H9 (cell line): ENCODE data around the gene RND1. TPM values are rescaled to one million over a fixed set of nuclear protein-coding genes. Genes with fewer than 3 reads are reported as not detected.

Experiments
- DNase-seq: peaks from one replicate; pipeline ENCODE4 v3.0.0-alpha.2; 2017
- H2AFZ ChIP-seq: one replicate; pipeline ENCODE4 v1.6.1; 2013; ENCODE audit warnings: mild to moderate bottlenecking, low read length, control low read depth, moderate library complexity
- H2AK5ac ChIP-seq: 2 replicates; pipeline ENCODE4 v1.6.1; 2013; ENCODE audit warnings: low read length, control low read depth, mixed read lengths; ENCODE audit not compliant: insufficient read length
- H2BK120ac ChIP-seq: one replicate; pipeline ENCODE4 v1.6.1; 2013; ENCODE audit warnings: low read depth, mild to moderate bottlenecking, low read length, control low read depth, inconsistent platforms; ENCODE audit not compliant: poor library complexity, severe bottlenecking
- H2BK12ac ChIP-seq: 2 replicates; pipeline ENCODE4 v1.6.1; 2013; ENCODE audit warnings: low read length, control low read depth, mixed read lengths, low read depth; ENCODE audit not compliant: insufficient read length
- H2BK15ac ChIP-seq: 2 replicates; pipeline ENCODE4 v1.6.1; 2013; ENCODE audit warnings: low read depth, low read length, control low read depth
- H2BK20ac ChIP-seq: one replicate; pipeline ENCODE4 v1.6.1; 2013; ENCODE audit warnings: low read depth, mild to moderate bottlenecking, low read length, control low read depth, inconsistent platforms; ENCODE audit not compliant: poor library complexity, severe bottlenecking
- H2BK5ac ChIP-seq: 2 replicates; pipeline ENCODE4 v1.6.1; 2013; ENCODE audit warnings: low read length, control low read depth, mixed read lengths; ENCODE audit not compliant: insufficient read length
- H3K14ac ChIP-seq: 2 replicates; pipeline ENCODE4 v1.6.1; 2013; ENCODE audit warnings: low read length, control low read depth; ENCODE audit not compliant: insufficient read depth
- H3K18ac ChIP-seq: 2 replicates; pipeline ENCODE4 v1.6.1; 2013; ENCODE audit warnings: low read depth, mild to moderate bottlenecking, mixed read lengths, low read length, control low read depth; ENCODE audit not compliant: insufficient read length
- H3K23ac ChIP-seq: 2 replicates; pipeline ENCODE4 v1.6.1; 2013; ENCODE audit warnings: low read length, control low read depth, mixed read lengths, low read depth; ENCODE audit not compliant: insufficient read length
- H3K23me2 ChIP-seq: 2 replicates; pipeline ENCODE4 v1.6.1; 2013; ENCODE audit warnings: low read depth, mild to moderate bottlenecking, mixed read lengths, low read length, control low read depth; ENCODE audit not compliant: insufficient read length, poor library complexity, severe bottlenecking
- H3K27ac ChIP-seq: 2 replicates; pipeline ENCODE4 v1.5.1; 2013; ENCODE audit warnings: low read length, control low read depth, mixed read lengths, low read depth; ENCODE audit not compliant: insufficient read length
- H3K27me3 ChIP-seq: 2 replicates; pipeline ENCODE4 v1.6.1; 2013; ENCODE audit warnings: low read length, control low read depth, inconsistent platforms; ENCODE audit not compliant: insufficient read depth
- H3K4ac ChIP-seq: 2 replicates; pipeline ENCODE4 v1.6.1; 2013; ENCODE audit warnings: low read depth, mild to moderate bottlenecking, control low read depth, inconsistent platforms, low read length, moderate library complexity
- H3K4me1 ChIP-seq: 2 replicates; pipeline ENCODE4 v1.6.1; 2013; ENCODE audit warnings: low read length, control low read depth, inconsistent platforms; ENCODE audit not compliant: insufficient read depth
- H3K4me2 ChIP-seq: 2 replicates; pipeline ENCODE4 v1.6.1; 2013; ENCODE audit warnings: low read length, control low read depth, mixed read lengths; ENCODE audit not compliant: insufficient read length, insufficient read depth
- H3K56ac ChIP-seq: 2 replicates; pipeline ENCODE4 v1.6.1; 2013; ENCODE audit warnings: low read depth, mild to moderate bottlenecking, mixed read lengths, low read length, control low read depth; ENCODE audit not compliant: insufficient read length
- H3K79me1 ChIP-seq: 2 replicates; pipeline ENCODE4 v1.6.1; 2013; ENCODE audit warnings: low read depth, mild to moderate bottlenecking, moderate library complexity, low read length, control low read depth, inconsistent platforms; ENCODE audit not compliant: insufficient read depth, poor library complexity, severe bottlenecking
- H3K79me2 ChIP-seq: 2 replicates; pipeline ENCODE4 v1.6.1; 2013; ENCODE audit warnings: low read length, control low read depth, inconsistent platforms; ENCODE audit not compliant: insufficient read depth
- H3K9ac ChIP-seq: 2 replicates; pipeline ENCODE4 v1.6.1; 2013; ENCODE audit warnings: low read length, control low read depth, mixed read lengths; ENCODE audit not compliant: insufficient read length; ENCODE audit errors: extremely low read depth
- H3K9me3 ChIP-seq: one replicate; pipeline ENCODE4 v1.6.1; 2013; ENCODE audit warnings: low read depth, low read length, inconsistent platforms; ENCODE audit not compliant: control insufficient read depth
- H3T11ph ChIP-seq: one replicate; pipeline ENCODE4 v1.6.1; 2013; ENCODE audit warnings: mild to moderate bottlenecking, low read length, control low read depth, inconsistent platforms
- H4K20me1 ChIP-seq: one replicate; pipeline ENCODE4 v1.6.1; 2013; ENCODE audit not compliant: control insufficient read depth, insufficient read length, insufficient read depth
- H4K5ac ChIP-seq: 2 replicates; pipeline ENCODE4 v1.6.1; 2013; ENCODE audit warnings: low read depth, mild to moderate bottlenecking, mixed read lengths, low read length, control low read depth; ENCODE audit not compliant: insufficient read length
- H4K8ac ChIP-seq: replicated peaks from 2 replicates; pipeline ENCODE4 v1.6.1; 2013; ENCODE audit warnings: low read length, control low read depth, mixed read lengths, low read depth; ENCODE audit not compliant: insufficient read length
- H4K91ac ChIP-seq: 2 replicates; pipeline ENCODE4 v1.6.1; 2013; ENCODE audit warnings: low read depth, mild to moderate bottlenecking, moderate library complexity, mixed read lengths, low read length, control low read depth; ENCODE audit not compliant: insufficient read length
- H3K27ac Mint-ChIP-seq, 3 experiments: 2 replicates in 2 of 3; 3 replicates in 1 of 3; pipeline ENCODE4 v1.8.0; 2020 to 2021; ENCODE audit warnings: mixed read lengths in 3 of 3, mild to moderate bottlenecking in 1 of 3, moderate library complexity in 1 of 3
- H3K27me3 Mint-ChIP-seq: 2 replicates; pipeline ENCODE4 v1.8.0; 2021; ENCODE audit warnings: low read depth, mild to moderate bottlenecking, moderate library complexity, mixed read lengths
- H3K36me3 Mint-ChIP-seq, 3 experiments: 2 replicates in 2 of 3; 3 replicates in 1 of 3; pipeline ENCODE4 v1.8.0; 2020 to 2021; ENCODE audit warnings: low read depth in 3 of 3, mixed read lengths in 3 of 3; ENCODE audit not compliant: insufficient read depth in 1 of 3
- H3K4me1 Mint-ChIP-seq, 2 experiments: 2 replicates each; pipeline ENCODE4 v1.8.0; 2020; ENCODE audit warnings: mixed read lengths in 2 of 2
- H3K4me3 Mint-ChIP-seq, 2 experiments: 2 replicates in 1 of 2; 3 replicates in 1 of 2; pipeline ENCODE4 v1.8.0; 2020 to 2021; ENCODE audit warnings: mild to moderate bottlenecking in 2 of 2, mixed read lengths in 2 of 2, moderate library complexity in 1 of 2
- H3K9me3 Mint-ChIP-seq, 2 experiments: 2 replicates in 1 of 2; 3 replicates in 1 of 2; pipeline ENCODE4 v1.8.0; 2020; ENCODE audit warnings: mild to moderate bottlenecking in 2 of 2, mixed read lengths in 2 of 2, moderate library complexity in 1 of 2
- WGBS: extraction: QIAGEN DNeasy Blood & Tissue Kit; methylation state at CpG from one replicate; pipeline ENCODE4 v1.1.7; 2013; ENCODE audit warnings: missing lambda C conversion rate, low lambda C conversion rate, mixed read lengths; ENCODE audit not compliant: insufficient read length; ENCODE audit errors: extremely low coverage; 5-methylcytosine and 5-hydroxymethylcytosine counted together
- total RNA-seq: library from RNA; stranded (reverse); gene quantifications from 2 replicates; pipeline ENCODE4 v1.2.1, GENCODE V29; 2021
- TF ChIP-seq, protein P1 (sequence below): fragments of 200-600 bp; sonication (generic); conservative IDR thresholded peaks from 3 replicates; pipeline ENCODE4 v1.8.0; 2021; ENCODE audit warnings: antibody characterized with exemption, mild to moderate bottlenecking

The RND1 gene
- total RNA-seq, 1 experiment from 2014 or later: 9.7 TPM

DNA sequence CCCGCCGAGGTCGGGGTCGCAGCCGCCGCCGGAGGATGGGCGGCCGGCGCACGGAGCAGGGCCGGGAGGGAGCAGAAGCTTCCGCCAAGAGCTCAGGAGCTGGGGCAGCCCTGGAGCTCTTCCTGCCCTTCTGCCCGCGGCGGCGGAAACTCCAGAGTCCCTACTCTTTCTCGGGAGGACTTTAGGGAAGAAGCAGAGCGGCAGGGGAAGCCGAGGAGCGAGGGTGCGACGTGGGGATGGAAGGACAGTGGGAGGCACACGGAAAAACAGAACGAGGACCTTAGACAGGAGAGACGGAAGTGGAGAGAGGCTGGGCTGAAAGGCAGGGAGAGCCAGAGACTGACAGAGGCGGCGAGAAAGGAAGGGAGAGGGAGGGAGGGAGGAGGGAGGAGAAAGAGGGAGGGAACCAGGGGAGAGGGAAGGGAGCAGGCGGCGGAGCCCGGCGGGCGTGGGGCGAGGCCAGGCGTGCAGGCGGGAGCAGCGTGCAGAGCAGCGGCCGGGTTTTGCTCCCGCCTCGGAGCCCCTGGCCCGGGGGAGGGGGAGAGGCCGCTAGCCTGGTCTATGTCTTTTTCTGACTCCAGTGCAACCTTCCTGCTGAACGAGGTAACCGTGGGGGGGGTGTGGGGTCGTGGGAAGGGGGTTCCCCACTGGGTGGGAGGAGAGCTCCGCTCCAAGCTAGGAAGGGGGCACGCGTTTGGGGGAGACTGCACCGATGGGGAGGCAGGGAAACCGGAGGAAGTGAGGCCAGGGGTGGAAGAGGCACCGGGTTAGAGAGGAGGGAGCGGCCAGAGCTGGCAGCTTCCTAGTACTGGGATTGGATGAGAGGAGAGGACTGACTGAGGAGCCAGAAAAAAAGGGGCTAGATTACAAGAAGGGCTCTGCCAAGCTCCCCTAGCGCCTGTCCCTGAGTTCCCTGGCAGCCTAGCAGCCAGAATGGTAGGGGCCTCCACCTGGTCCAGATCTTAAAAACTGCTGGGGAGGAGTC lies 50.3 kb downstream of the RND1 start:
- no peaks in the 10 kb centered on the region for H3K79me1 ChIP-seq
- peaks cover 28% of the 10 kb centered on the region for H3K23me2 ChIP-seq
- no peaks in the 10 kb centered on the region for H4K20me1 ChIP-seq
- no peak overlapping the region for H2BK5ac ChIP-seq
- H3K36me3 Mint-ChIP-seq: no peaks in the 10 kb centered on the region
- no peak overlapping the region for H2BK20ac ChIP-seq
- TF ChIP-seq, protein P1, sequence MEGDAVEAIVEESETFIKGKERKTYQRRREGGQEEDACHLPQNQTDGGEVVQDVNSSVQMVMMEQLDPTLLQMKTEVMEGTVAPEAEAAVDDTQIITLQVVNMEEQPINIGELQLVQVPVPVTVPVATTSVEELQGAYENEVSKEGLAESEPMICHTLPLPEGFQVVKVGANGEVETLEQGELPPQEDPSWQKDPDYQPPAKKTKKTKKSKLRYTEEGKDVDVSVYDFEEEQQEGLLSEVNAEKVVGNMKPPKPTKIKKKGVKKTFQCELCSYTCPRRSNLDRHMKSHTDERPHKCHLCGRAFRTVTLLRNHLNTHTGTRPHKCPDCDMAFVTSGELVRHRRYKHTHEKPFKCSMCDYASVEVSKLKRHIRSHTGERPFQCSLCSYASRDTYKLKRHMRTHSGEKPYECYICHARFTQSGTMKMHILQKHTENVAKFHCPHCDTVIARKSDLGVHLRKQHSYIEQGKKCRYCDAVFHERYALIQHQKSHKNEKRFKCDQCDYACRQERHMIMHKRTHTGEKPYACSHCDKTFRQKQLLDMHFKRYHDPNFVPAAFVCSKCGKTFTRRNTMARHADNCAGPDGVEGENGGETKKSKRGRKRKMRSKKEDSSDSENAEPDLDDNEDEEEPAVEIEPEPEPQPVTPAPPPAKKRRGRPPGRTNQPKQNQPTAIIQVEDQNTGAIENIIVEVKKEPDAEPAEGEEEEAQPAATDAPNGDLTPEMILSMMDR: no peak
- no peaks in the 10 kb centered on the region for H3K9me3 ChIP-seq
- 0 out of 2 replicates have a peak, but pooled peaks cover 2% of the 10 kb centered on the region for H3K4me1 ChIP-seq
- H2BK15ac ChIP-seq: no peak overlapping the region
- H3K27ac Mint-ChIP-seq: peak overlapping the region; percentile 59 to 87 (median 64); a peak in 5 of 7 replicates
- H3K27me3 Mint-ChIP-seq: peaks cover 51% of the 10 kb centered on the region
- H3K9ac ChIP-seq: no peak overlapping the region
- H3K14ac ChIP-seq: no peak overlapping the region
- no peak overlapping the region for H2BK12ac ChIP-seq
- no peak overlapping the region for H2AK5ac ChIP-seq
- H4K8ac ChIP-seq: no peak overlapping the region
- no peak overlapping the region for H4K91ac ChIP-seq
- no peak overlapping the region for H3K27ac ChIP-seq
- H3K4me1 Mint-ChIP-seq: peaks cover 67 to 69% of the 10 kb centered on the region in 2 experiments
- H2AFZ ChIP-seq: no peak overlapping the region
- H3K79me2 ChIP-seq: no peaks in the 10 kb centered on the region
- peak overlapping the region; percentile 88 to 95 for H3K4me3 Mint-ChIP-seq
- DNase-seq: peak; percentile 88
- no peak overlapping the region for H3K23ac ChIP-seq
- H4K5ac ChIP-seq: no peak overlapping the region
- H3K4me2 ChIP-seq: peak overlapping the region; percentile 87
- no peak overlapping the region for H3K18ac ChIP-seq
- no peak overlapping the region for H3K4ac ChIP-seq
- no peak overlapping the region for H3K56ac ChIP-seq
- no peak overlapping the region for H3T11ph ChIP-seq
- no peaks in the 10 kb centered on the region for H3K9me3 Mint-ChIP-seq
- no peak overlapping the region for H2BK120ac ChIP-seq
- H3K27me3 ChIP-seq: peaks cover 27% of the 10 kb centered on the region
- WGBS: no CpG with 5 or more reads among the region's 54 CpGs
